ENCODE measurements around the gene KCNN3.

DNA sequence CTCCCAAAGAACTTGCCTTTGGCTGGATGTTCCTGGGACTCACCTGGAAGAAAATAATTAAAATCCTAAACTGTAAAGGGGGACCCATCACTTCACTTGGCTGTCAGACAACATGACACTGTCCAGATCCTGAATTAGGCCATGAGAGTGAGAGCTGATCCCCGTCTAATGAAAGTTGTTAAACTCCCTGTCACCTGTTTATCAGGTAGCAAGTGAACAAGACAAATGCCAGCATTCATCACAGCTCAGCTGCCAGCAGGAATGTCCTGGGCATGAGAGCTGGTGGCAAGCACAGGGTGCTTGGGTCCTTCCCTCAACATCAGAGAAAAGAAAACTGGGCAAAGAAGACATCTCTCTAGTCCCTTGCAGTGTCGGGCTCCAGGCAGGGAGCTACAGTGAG lies 42.7 kb upstream of the KCNN3 start:
- TF ChIP-seq, protein P1, sequence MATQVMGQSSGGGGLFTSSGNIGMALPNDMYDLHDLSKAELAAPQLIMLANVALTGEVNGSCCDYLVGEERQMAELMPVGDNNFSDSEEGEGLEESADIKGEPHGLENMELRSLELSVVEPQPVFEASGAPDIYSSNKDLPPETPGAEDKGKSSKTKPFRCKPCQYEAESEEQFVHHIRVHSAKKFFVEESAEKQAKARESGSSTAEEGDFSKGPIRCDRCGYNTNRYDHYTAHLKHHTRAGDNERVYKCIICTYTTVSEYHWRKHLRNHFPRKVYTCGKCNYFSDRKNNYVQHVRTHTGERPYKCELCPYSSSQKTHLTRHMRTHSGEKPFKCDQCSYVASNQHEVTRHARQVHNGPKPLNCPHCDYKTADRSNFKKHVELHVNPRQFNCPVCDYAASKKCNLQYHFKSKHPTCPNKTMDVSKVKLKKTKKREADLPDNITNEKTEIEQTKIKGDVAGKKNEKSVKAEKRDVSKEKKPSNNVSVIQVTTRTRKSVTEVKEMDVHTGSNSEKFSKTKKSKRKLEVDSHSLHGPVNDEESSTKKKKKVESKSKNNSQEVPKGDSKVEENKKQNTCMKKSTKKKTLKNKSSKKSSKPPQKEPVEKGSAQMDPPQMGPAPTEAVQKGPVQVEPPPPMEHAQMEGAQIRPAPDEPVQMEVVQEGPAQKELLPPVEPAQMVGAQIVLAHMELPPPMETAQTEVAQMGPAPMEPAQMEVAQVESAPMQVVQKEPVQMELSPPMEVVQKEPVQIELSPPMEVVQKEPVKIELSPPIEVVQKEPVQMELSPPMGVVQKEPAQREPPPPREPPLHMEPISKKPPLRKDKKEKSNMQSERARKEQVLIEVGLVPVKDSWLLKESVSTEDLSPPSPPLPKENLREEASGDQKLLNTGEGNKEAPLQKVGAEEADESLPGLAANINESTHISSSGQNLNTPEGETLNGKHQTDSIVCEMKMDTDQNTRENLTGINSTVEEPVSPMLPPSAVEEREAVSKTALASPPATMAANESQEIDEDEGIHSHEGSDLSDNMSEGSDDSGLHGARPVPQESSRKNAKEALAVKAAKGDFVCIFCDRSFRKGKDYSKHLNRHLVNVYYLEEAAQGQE (IDR thresholded peaks at IDR 0.05; ENCODE audit: insufficient read depth in 1 of 2, low read depth in 2 of 2, low read length in 2 of 2) = 0 out of 4 replicates have a peak, but pooled peaks of 1 of the 2 experiments have one; percentile 26
- TF ChIP-seq FOXP2 (optimal IDR thresholded peaks at IDR 0.05; ENCODE audit: borderline replicate concordance, extremely low read depth, extremely low read length, insufficient read depth) (no peak), POLR2AphosphoS5 (IDR thresholded peaks at IDR 0.05; ENCODE audit: low read depth, low read length) (no peak), TAF1 (IDR thresholded peaks at IDR 0.05; ENCODE audit: borderline replicate concordance, insufficient read depth, low read length) (no peak)

All from PFSK-1 (cell line).